ENCODE results near the gene CLNK. TPM values are rescaled to one million over a fixed set of nuclear protein-coding genes. Genes with fewer than 3 reads are reported as not detected.
A peak's percentile ranks its signal among the peaks of the same experiment; 100 is the strongest.
"Not testable (repeated sequence)": the region's sequence is repeated elsewhere in the genome, so short reads cannot be mapped to it uniquely, and the experiment has no call there.

The CLNK gene
- total RNA-seq, 1 experiment from 2014 or later, result not detected

DNA sequence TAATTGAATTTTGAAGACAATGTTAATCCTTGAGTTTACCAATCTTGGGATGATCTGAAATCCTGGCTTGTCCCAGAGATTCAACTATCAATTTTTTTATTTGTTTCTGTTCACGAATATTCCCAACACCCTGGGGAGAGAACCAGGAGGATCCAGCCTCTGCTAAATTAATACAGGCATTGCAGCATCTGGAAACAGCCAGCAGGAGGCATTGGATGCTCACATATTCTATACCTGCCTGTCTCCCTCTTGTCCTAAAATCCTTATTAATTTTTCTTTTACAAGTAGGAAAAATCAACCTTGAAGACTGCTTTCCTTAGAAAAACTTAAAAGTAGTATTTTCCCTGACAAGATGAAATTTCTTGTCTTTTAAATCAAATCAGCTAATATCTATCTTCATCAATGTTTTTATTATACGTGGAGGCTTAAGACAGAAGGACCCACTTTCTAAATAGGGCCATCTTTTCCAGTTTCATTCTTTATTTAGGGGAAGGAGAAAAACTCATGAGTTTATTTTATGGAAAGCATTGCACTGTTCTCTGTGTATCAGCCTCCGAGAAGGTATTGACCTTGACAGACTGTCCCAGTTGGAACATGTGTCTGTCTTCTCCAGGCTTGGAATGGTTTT, 102.4 kb downstream of the CLNK start:
- peak; percentile 36 for DNase-seq (ENCODE audit: extremely low read depth, low read depth)

DNA sequence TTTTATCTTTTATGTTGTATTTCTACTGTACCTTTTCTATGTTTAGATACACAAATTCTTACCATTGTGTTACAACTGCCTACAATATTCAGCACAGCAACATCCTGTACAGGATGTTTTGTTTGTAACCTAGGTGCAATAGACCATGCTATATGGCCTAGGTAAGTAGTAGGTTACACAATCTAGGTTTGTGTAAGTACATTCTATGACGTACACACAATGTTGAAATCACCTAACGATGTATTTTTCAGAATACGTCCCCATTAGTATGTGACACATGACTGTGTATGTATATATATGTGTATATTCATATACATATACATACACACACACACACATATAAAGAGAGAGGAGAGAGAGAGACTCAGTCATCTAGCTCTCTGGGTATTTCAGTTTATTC, 103.5 kb downstream of the CLNK start:
- no peak for DNase-seq (ENCODE audit: extremely low read depth, low read depth)

DNA sequence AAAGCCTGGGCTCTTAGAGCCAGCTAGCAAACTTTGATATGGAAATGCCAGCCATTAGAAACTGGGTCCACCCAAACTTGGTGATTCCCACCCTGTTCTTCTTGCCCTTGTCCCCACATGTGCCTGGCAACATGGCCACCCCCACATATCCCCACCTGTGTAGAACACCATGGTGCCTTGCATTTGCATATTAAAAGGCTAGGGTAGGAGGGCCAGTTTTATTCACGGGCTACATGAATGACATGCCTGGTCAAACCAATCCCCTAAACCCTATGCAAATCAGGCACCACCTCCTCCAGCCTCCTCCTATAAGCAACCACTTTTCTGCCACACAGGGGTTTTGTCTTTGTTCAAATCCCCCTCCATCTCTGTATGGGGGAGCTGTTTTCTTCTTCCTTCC, 104.9 kb downstream of the CLNK start:
- no peak for DNase-seq (ENCODE audit: extremely low read depth, low read depth)

DNA sequence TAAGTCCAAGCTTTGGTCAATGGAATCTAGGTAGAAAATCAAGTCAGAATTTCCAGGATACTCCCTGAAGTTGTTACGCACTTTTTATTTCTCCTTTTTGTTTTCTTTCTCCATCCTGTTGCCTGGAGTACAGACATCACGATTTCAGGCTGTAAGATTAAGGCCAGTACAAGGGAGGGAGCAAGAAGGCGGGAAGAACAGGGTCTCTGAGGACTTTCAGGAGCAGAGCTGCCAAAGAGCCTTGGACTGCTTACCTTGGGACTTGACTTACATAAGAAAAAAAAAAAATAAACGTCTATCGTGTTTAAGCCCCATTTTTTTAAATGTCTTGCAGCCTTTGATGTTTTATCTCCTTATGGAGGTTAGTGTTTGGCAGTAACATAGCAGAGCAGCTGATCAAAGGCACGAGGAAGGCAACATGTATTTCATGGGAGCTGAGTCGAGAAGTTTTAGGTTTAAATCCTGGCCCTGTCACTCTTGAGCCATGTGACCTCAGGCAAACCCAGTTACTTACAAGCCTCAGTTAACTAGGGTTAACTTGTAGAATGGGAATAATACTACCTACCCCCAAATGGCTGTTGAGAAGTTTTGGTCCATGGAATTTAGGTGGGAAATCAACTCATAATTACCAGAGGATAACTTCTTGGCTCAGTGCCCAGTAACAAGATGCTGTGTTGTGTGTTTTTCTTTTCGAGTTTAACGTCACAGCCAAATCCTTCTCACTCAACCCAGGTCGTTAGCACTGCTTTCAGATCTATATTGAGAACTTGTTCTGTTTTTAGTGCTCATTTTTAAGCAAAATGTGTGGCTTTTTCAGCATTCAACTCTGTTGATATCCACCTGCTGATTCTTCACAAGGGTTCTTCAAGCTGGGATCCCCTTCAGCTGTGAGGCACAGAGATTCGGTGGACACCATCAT, 106.8 kb downstream of the CLNK start:
- no peak for DNase-seq (ENCODE audit: extremely low read depth, low read depth)

DNA sequence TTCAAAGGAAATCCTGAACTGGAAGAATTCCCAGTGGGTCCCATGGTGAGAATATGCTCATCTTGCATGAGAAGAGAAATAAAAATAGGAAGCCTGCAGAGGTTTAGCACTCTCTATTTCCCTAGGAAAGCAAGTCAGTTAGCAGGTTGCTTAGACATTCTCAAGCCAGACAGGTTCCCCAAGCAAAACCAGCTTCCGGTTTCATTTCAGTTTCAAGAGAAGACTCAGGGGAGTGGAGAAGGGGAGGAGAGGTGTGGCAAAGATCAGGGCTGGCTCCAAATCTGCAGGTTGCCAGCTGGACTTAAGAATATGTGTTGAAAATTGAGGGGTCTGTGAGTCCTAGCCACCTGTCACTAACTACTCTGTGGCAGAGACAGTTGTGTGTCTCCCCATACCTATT, 107.5 kb downstream of the CLNK start:
- DNase-seq (ENCODE audit: extremely low read depth, low read depth), result no peak

DNA sequence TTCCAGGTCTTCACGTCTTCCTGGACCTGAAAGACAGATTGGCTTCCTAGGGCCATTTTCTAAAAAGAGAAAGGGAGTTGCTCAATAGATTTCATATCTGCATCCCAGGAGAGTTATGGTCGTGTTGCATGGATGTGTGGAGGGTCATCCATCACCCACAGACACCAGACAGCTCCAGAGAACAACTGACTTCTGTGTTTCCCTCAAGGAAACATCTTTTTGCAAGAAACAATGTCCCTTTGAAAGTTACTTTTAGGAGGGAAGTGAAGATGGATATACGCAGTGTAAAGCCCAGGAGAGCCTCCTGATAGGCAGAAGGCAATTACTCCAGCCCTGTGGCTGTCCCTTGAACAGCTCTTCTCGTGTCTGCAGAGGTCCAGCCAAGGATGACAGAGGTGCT, 108.3 kb downstream of the CLNK start:
- no peak for DNase-seq (ENCODE audit: extremely low read depth, low read depth)

DNA sequence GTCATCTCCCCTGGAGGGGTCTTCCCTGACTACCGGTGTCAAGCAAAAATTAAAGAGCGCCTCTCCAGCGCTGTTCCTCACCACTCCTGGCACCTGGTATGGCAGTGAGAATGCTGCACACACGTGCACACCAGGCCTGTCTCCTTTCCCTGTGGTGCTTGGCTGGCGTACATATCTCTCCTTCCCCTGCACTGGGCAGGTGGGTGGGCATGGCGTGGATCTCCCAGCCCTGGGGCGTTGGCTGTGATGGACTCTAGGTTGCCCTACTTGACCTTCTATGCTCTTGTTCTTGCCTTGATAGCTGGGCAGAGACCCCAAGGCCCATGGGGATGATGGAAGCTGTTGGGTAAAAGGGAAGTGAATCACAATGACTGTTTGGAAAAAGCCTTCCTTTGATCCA, 109.2 kb downstream of the CLNK start:
- DNase-seq (ENCODE audit: extremely low read depth, low read depth), result no peak

DNA sequence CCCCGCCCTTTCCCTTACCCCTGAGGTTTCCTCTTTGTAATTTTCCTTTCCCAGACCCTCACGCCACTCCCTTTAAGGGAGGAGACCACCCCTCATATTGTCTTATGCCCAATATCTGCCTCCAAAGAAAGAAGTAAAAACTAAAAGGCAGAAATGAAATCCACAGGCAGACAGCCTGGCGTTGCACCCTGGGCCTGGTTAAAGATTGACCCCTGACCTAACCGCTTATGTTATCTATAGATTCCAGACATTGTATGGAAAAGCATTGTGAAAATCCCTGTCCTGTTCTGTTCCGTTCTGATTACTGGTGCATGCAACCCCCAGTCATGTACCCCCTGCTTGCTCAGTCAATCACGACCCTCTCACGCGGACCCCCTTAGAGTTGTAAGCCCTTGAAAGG, 110.0 kb downstream of the CLNK start:
- not testable (repeated sequence) for DNase-seq (ENCODE audit: extremely low read depth, low read depth)

DNA sequence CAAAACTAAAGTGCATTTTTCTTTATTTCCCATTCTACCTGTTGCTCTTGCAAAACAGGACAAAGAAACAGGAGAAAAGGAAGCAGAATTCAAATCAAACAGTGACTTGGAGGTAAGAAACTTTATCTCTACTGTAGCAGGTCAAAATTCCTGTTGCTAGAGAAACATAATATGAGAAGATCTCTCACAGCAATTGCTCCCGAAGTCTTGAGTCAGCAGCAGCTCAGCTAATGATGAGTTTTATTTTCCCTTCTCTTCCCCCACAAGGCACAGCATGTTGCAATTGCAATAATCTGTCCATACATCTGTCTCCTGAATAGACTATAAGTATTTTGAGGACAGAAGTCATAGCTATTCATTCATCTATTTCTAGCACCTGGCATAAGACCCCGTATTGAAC, 112.7 kb downstream of the CLNK start:
- no peak for DNase-seq (ENCODE audit: extremely low read depth, low read depth)

DNA sequence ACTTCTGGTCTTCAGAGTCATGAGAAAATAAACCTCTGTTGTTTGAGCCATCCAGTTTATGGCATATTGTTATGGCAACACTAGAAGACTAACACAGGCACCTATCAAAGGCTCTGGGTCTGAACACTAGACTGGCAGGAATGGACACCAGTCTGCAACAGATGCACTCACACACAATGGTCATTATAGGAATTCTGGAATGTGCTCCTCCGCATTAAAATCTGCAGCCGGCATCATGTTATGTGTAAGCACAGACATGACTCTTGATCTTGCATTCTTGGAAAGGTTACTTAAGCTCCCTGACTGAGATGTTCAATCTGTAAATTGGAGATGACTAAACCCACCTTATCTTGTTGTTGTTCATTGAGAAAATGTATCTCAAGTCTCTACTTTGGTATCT, 115.1 kb downstream of the CLNK start:
- DNase-seq (ENCODE audit: extremely low read depth, low read depth), result no peak

DNA sequence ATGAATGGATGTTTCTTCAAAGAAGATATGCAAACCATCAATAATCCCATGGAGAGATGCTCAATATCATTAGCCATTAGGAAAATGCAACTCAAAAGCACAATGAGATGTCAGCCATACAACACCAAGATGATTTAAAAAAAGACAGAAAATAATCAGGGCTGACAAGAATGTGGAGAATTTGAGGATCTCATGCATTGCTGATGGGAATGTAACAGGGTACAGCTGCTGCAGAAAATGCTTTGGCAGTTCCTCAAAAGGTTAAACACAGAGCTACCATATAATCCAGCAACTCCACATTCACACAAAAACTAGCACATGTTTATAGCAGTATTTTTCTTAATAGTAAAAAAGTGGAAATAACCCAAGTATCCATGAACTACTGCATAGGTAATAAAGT, 116.8 kb downstream of the CLNK start:
- no peak for DNase-seq (ENCODE audit: extremely low read depth, low read depth)

DNA sequence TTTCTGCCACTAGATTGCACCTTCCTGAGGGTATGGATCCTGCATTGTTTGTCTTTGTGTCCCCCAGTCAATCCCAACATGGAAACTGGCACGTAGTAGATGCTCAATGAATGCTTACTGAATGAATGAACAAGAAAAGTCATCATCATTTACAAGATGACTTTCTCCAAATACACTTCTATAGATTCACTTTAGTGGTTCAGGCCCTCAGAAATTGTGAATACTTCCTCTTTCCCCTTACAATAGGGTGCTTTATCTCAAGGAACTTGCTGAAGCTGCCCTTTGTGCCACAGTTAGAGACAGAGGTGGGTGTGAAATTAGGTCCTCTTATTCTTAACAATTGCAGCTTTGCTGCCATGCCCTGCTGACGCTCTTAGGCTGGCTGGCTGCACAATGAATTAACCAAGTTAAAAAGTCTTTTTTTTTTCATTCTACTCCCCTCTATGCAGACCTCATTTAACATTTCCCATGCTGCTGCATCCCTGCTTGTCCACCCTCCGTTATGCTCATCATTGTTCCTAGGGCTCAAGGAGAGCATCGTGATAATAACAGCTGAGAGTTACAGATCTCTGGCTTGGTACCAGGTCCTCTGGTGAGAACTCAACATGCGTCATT, 119.3 kb downstream of the CLNK start:
- DNase-seq (ENCODE audit: extremely low read depth, low read depth), result no peak

DNA sequence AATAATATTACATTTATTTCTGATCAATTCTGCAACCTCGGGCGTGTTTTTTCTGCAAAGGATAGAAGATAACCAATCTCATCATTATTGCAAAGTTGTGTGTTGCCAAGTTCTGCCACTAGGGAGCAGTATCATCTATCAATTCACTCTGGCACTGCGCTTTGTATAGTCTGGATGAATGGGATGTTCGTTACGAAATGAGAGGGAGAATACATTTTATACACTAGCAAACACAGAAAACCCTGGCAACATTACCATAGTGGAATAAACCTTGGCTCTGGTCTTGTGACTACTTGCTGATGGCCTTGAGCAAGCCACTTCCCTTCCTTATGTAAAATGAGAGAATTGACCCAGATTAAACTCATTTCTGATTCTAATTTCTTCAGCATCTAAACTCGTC, 129.9 kb downstream of the CLNK start:
- DNase-seq (ENCODE audit: extremely low read depth, low read depth), result peak; percentile 45

DNA sequence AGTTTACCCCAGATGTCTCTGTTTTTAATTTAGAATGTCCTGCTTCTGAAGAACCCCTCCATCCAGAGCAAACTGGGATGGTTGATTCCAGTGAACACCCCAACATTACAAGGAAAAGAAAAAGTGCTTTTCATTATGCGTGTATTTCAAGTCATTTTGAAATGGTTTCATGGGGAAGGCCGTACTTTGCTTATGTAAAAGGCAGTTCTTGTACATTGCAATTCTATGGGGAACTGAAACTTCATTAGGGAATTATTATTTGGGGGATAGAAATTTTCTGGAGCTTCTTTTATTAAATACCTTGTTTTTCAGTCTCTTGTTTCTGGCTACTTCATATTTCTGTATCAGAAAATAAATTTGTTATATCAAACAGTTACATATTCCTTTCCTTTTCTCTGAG, 130.4 kb downstream of the CLNK start:
- DNase-seq (ENCODE audit: extremely low read depth, low read depth), result no peak

DNA sequence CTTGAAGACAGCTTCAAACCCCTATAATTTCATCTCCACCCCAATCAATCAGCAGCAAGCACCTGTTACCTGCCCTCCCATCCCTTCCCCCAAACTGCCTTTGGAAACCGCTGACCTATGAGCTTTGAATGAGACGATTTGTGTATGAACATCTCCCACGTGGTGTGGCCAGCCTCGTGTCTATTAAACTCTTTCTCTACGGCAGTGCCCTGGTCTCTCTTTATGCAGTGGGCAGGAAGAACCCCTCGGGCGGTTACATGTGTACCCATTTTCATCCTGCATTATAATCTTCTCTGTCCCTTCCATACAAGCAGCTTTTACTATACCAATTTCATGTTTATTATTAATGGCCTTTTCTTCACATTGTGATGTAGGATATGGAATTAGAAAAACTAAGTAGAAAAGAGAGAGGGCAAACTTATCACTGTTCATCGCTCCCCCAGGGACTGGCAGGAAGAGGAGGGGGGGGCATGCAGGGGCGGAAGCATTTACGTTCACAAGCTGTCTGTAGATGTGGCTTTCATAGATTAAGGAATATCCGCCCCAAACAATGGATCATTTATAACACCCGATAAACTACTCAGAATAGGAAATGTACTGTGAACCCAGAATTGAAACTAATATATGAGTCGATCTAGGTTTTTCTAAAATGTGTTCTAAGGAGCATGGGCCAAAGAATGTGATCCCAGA, 131.8 kb downstream of the CLNK start:
- DNase-seq (ENCODE audit: extremely low read depth, low read depth), result no peak

DNA sequence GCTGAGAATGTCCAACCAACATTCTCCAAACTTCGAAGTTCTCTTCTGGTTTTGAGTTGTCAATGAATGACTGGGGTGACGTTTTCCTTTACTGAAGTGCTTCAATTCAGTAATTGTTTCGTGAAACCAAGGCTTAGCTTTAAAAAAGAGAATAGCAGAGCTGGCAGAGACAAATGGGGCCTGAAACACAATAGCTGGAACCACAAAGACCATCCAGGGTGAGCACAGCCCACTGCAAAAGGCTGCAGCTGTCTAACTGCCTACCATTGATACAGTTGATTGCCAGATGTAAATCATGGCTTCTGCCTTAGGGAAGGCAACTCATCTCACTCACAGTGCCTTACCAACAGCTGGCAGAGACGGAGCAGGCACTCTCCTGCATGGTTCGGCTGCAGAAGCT, 148.7 kb downstream of the CLNK start:
- no peak for DNase-seq (ENCODE audit: extremely low read depth, low read depth)

DNA sequence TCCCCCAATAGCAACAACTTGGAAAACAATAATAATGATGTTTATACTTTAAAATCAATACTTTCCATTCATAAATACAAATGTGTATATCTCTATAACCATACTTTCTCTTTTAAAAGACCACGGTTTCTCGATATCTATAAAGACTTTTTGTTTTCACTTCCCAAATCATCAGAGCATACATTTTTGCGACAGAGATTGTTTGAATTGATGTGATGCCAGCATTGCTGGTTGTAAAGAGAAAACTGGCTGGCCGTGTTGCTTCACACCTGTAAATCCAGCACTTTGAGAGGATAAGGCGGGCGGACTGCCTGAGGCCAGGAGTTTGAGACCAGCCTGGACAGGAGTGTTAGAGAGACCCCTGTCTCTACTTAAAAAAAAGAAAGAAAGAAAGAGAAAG, 149.7 kb downstream of the CLNK start:
- DNase-seq (ENCODE audit: extremely low read depth, low read depth), result no peak

DNA sequence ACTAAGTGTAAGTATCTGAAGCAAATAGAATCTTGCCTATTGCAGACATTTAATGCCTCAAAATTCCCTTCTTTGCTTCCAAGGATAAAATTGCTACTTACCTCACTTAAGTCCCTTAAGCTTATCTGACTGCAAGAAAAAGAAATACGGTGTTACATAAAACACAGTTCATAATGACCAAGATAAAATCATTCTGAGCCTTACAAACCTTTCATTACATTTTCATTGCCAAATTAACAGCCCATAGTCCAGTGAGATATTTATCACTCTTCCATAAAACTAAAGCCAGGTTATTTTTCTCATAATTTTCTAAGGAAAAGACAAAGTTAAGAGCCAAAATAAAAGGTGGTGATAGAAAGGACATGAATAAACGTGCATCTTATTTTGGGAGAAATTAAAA, 152.4 kb downstream of the CLNK start:
- no peak for DNase-seq (ENCODE audit: extremely low read depth, low read depth)

DNA sequence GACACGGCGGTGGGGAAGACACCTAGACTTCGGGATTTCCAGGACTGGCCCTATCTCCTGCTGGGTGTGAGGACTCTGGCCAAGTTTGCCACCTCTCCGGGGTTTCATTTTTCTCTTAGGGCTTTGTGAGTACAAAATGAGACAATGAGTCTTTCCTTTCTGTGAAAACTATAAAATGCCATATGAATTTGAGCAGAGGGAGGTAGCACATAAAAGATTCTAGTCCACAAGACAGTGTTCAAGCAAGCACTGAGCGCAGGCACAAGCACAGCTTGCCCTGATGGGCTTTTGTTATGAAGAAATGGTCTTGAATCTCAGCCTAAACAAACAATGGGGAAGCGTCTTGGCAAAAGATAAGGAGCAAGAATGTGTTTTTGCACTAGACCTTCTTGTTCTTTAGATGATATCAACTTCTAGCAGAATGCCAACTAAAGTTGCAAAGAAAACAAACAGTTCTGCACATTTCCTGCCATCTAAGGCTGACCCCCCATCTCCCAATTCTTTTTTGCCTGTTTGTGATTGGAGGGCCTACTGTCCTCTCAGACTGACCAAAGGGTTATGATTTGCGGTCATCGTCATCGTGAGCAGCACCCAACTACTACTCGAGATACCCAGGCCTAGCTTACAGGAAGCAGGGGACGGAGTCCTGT, 154.3 kb downstream of the CLNK start:
- DNase-seq (ENCODE audit: extremely low read depth, low read depth), result no peak

DNA sequence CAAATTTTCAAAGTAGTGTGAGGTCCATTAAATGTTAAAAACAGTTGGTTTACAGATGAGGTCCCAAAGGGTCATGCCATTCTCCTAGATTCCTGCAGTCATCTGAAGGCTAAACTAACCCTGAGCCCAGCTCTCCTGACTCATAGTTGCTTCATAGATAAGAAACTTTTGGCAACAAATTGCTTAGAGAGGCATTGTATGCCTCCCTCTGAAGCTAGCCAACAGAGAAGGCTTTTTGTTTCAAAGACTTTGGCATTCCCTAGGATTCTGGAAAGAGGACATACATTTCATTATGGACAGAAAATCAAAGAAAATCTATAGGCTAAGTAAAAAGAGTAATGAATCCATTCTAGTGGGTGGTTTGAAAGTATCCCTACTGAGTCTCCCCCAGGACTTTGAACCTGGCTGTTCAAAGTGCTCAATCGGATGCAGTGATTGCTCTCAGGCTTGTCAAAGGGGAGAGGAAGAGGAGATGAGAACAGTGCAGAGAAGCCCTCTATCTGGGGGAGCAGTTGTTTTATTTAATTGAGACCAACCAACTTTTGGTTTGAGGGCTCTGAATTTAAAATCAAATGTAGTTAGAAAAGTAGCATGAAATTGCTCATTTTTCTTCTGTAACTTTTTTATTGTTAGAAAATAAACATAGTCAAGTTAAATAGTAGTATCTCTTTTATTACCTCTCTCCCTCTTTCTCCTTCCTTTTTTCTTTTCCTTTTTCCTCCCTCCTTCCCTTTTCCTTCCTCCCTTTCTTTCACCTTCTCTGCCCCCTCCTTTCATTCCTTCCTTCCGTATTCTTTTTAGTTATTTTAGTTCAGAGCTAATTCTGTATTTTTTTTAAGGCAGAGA, 155.1 kb downstream of the CLNK start:
- DNase-seq (ENCODE audit: extremely low read depth, low read depth), result no peak
